GM12878 (cell line): ENCODE data around the gene ARFGAP2. TPM values are rescaled to one million over a fixed set of nuclear protein-coding genes. Genes with fewer than 3 reads are reported as not detected.

Experiments
- ATAC-seq: fragments of 200-7000 bp; cut with Tn5 transposase; 3 replicates; pipeline ENCODE4 v1.9.1; 2020; ENCODE audit warnings: mild to moderate bottlenecking, moderate library complexity
- BruUV-seq: library from RNA; stranded (reverse); fragments of 400-500 nt; replicated peaks from 2 replicates; lab custom pipeline; 2021; lab: Mats Ljungman, UMichigan
- CTCF ChIA-PET: fragments of 300-600 bp; sonication (Branson Sonifier 250); formaldehyde crosslinking; extraction: SDS; loops from one replicate; lab custom pipeline; 2021; ENCODE audit warnings: inconsistent platforms; lab: Yijun Ruan, JAX
- POLR2A ChIA-PET: fragments of 350-600 bp; formaldehyde crosslinking; extraction: SDS; loops from one replicate; lab custom pipeline; 2021; ENCODE audit warnings: inconsistent platforms; lab: Charles Lee
- RAD21 ChIA-PET: fragments of 300-600 bp; sonication (Branson Sonifier 250); formaldehyde crosslinking; loops from one replicate; lab custom pipeline; 2023; ENCODE audit warnings: antibody characterized with exemption; ENCODE audit not compliant: unreplicated experiment; lab: Charles Lee
- SMC1A ChIA-PET: fragments of 300-600 bp; sonication (Branson Sonifier 250); formaldehyde crosslinking; loops from one replicate; lab custom pipeline; 2023; ENCODE audit not compliant: unreplicated experiment, uncharacterized antibody; lab: Charles Lee
- DNase-seq: peaks from one replicate; pipeline ENCODE4 v3.0.0-alpha.2; 2011; ENCODE audit warnings: low read depth, low spot score
- FAIRE-seq: peaks from 3 replicates; lab custom pipeline; 2011; peaks lifted over from hg19 to GRCh38; lab: Jason Lieb, UNC
- H2AFZ ChIP-seq: 2 replicates; pipeline ENCODE4 v1.6.0; 2011; ENCODE audit warnings: low read depth, low read length, control low read depth; ENCODE audit not compliant: control insufficient read depth
- H3K27ac ChIP-seq: 2 replicates; pipeline ENCODE4 v1.5.1; 2011; ENCODE audit warnings: control low read depth; ENCODE audit not compliant: control insufficient read depth, insufficient read depth
- H3K27me3 ChIP-seq, 2 experiments: replicated peaks in 1 of 2; 2 replicates each; pipeline versions ENCODE4 v1.6.0 to v1.6.1; 2011; ENCODE audit warnings: low read length in 1 of 2; ENCODE audit not compliant: control insufficient read depth in 2 of 2, insufficient read depth in 2 of 2
- H3K36me3 ChIP-seq, 2 experiments: 2 replicates each; pipeline ENCODE4 v1.5.1; 2011; ENCODE audit warnings: low read length in 1 of 2; ENCODE audit not compliant: control insufficient read depth in 2 of 2, insufficient read depth in 2 of 2
- H3K4me1 ChIP-seq: 2 replicates; pipeline ENCODE4 v1.6.1; 2011; ENCODE audit warnings: mild to moderate bottlenecking, low read length, moderate library complexity, mixed read lengths; ENCODE audit not compliant: control insufficient read depth, insufficient read depth
- H3K4me2 ChIP-seq: 2 replicates; pipeline ENCODE4 v1.6.0; 2011; ENCODE audit warnings: control low read depth; ENCODE audit not compliant: control insufficient read depth, insufficient read depth
- H3K4me3 ChIP-seq: fragments of 200-600 bp; sonication (generic); 2 replicates; pipeline ENCODE4 v1.5.1; 2016
- H3K79me2 ChIP-seq: 2 replicates; pipeline ENCODE4 v1.6.0; 2011; ENCODE audit warnings: low read length; ENCODE audit not compliant: control insufficient read depth, insufficient read depth
- H3K9ac ChIP-seq: 2 replicates; pipeline ENCODE4 v1.8.0; 2011; ENCODE audit warnings: low read length, control low read depth, mixed read lengths; ENCODE audit not compliant: control insufficient read depth, insufficient read depth
- H3K9me3 ChIP-seq: replicated peaks from 3 replicates; pipeline ENCODE4 v1.5.1; 2011; ENCODE audit warnings: mild to moderate bottlenecking, low read length; ENCODE audit not compliant: control insufficient read depth, insufficient read depth
- H4K20me1 ChIP-seq: 2 replicates; pipeline ENCODE4 v1.6.0; 2011; ENCODE audit not compliant: control insufficient read depth, insufficient read depth
- CHD1 ChIP-seq: IDR thresholded peaks from 2 replicates; pipeline ENCODE4 v1.6.1; 2012; ENCODE audit warnings: low read depth, low read length, improper control_type of control experiment
- EED ChIP-seq: sonication (generic); IDR thresholded peaks from 2 replicates; pipeline ENCODE4 v1.6.1; 2016; ENCODE audit warnings: antibody characterized with exemption, low read depth
- EZH2 ChIP-seq: IDR thresholded peaks from 2 replicates; pipeline ENCODE4 v1.6.1; 2012; ENCODE audit warnings: low read depth, mild to moderate bottlenecking, control low read depth, inconsistent platforms, low read length, borderline replicate concordance; ENCODE audit not compliant: control insufficient read depth
- HDAC2 ChIP-seq: fragments of 200-600 bp; sonication (generic); IDR thresholded peaks from 2 replicates; pipeline ENCODE4 v1.6.1; 2017
- STAT1 ChIP-seq: fragments of 450-650 bp; conservative IDR thresholded peaks from 2 replicates; pipeline ENCODE4 v1.6.1; 2014; ENCODE audit warnings: antibody characterized with exemption, mild to moderate bottlenecking
- ZNF207 ChIP-seq: fragments of 450-650 bp; IDR thresholded peaks from 2 replicates; pipeline ENCODE4 v1.6.1; 2014; ENCODE audit warnings: antibody characterized with exemption, mild to moderate bottlenecking, borderline replicate concordance
- ZZZ3 ChIP-seq: IDR thresholded peaks from 2 replicates; pipeline ENCODE4 v1.6.1; 2011; ENCODE audit warnings: low read depth; ENCODE audit not compliant: control insufficient read depth, insufficient read length
- WGBS: methylation state at CpG from one replicate; pipeline ENCODE4 v1.1.6; 2016; ENCODE audit warnings: low lambda C conversion rate; ENCODE audit not compliant: insufficient replicate concordance, insufficient coverage; ENCODE audit errors: missing lambda C conversion rate; 5-methylcytosine and 5-hydroxymethylcytosine counted together
- in situ Hi-C: fragments of 300-500 bp; cut with MboI; formaldehyde crosslinking; loops from 9 replicates; pipeline ENCODE4 v1.14.3; 2018; ENCODE audit warnings: mixed read lengths
- intact Hi-C: fragments of 100-400 bp; cut with micrococcal nuclease; formaldehyde crosslinking; loops from one replicate; pipeline ENCODE4 v1.14.2; 2022; ENCODE audit not compliant: unreplicated experiment
- polyA plus RNA-seq, 11 experiments: library from polyadenylated mRNA; depleted of rRNA in 4 of 11; unstranded in 6 of 11; stranded (reverse) in 5 of 11; fragments of >200 nt; fragmentation: Nextera tagmentation in 4 of 11; fragmentation: Illumina TruSeq in 1 of 11; extraction: Ambion mirVana in 4 of 11; extraction: Trizol in 1 of 11; gene quantifications; 1 replicate in 1 of 11; 2 replicates in 10 of 11; pipeline versions ENCODE4 v1.2.1 to v1.2.3, GENCODE V29; 2011 to 2016; ENCODE audit warnings: inconsistent platforms in 2 of 11, missing spikeins in 2 of 11, low read depth in 1 of 11
- total RNA-seq, 4 experiments: library from RNA; depleted of rRNA in 3 of 4; stranded (reverse); fragments of >200 nt in 3 of 4; fragmentation: Illumina TruSeq in 1 of 4; extraction: Trizol in 1 of 4; gene quantifications; 2 replicates each; pipeline versions ENCODE4 v1.2.1 to v1.2.3, GENCODE V29; 2013 to 2021
- TF ChIP-seq, protein P1 (sequence below): IDR thresholded peaks from 2 replicates; pipeline ENCODE4 v1.6.1; 2011; ENCODE audit warnings: borderline replicate concordance, low read depth, mild to moderate bottlenecking, moderate library complexity, low read length; ENCODE audit not compliant: insufficient read depth, poor library complexity, severe bottlenecking
- TF ChIP-seq, protein P2 (sequence below): fragments of 450-650 bp; IDR thresholded peaks from 2 replicates; pipeline ENCODE4 v1.6.1; 2016; ENCODE audit warnings: mild to moderate bottlenecking

Gene ARFGAP2
- total and polyA plus RNA-seq, 10 of the 15 experiments (the other 5 are each of a cell fraction or from before 2014, with no cell fraction given) = 20.9 to 100 (median 75.5) TPM

DNA sequence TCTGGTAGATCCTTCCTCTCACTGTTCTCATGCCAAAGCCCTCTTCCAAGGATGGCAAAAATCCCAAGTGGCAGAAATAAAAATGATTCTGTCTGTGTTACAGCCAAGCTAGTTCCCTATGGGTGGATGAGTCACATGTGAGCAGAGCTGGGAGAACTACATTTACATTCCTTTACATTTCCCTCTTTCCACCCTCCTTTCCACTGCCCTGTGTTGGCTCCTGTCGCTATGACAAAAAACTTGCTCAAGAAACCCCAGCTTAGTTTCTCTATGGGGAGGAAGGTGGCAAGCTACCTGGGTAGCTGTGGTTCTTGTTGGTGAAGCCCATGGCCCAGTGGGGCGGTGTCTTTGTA lies 27.9 kb upstream of the ARFGAP2 start:
- TF ChIP-seq ZNF207 = no peak
- TF ChIP-seq HDAC2 = no peak
- TF ChIP-seq EED = no peak
- TF ChIP-seq, protein P1, sequence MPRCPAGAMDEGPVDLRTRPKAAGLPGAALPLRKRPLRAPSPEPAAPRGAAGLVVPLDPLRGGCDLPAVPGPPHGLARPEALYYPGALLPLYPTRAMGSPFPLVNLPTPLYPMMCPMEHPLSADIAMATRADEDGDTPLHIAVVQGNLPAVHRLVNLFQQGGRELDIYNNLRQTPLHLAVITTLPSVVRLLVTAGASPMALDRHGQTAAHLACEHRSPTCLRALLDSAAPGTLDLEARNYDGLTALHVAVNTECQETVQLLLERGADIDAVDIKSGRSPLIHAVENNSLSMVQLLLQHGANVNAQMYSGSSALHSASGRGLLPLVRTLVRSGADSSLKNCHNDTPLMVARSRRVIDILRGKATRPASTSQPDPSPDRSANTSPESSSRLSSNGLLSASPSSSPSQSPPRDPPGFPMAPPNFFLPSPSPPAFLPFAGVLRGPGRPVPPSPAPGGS = no peak
- TF ChIP-seq, protein P2, sequence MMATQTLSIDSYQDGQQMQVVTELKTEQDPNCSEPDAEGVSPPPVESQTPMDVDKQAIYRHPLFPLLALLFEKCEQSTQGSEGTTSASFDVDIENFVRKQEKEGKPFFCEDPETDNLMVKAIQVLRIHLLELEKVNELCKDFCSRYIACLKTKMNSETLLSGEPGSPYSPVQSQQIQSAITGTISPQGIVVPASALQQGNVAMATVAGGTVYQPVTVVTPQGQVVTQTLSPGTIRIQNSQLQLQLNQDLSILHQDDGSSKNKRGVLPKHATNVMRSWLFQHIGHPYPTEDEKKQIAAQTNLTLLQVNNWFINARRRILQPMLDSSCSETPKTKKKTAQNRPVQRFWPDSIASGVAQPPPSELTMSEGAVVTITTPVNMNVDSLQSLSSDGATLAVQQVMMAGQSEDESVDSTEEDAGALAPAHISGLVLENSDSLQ = no peak
- no peak for TF ChIP-seq CHD1
- no peak for TF ChIP-seq EZH2
- no peak for TF ChIP-seq STAT1
- no peak for TF ChIP-seq ZZZ3
- no peaks in the 10 kb centered on the region for H3K36me3 ChIP-seq
- H3K9me3 ChIP-seq = no peaks in the 10 kb centered on the region
- H4K20me1 ChIP-seq = no peaks in the 10 kb centered on the region
- H3K4me2 ChIP-seq = no peak overlapping the region
- FAIRE-seq (no peak), ATAC-seq (no peak), DNase-seq (no peak)
- H3K4me3 ChIP-seq = no peak overlapping the region
- ChIA-PET CTCF (interaction anchor here (1.3 kb wide), 1 partner anchor 27 kb away, joined by 3 read pairs; no protein-coding TSS in a partner anchor), SMC1A (interaction anchor here (1.4 kb wide), 1 partner anchor 25 kb away, joined by 4 read pairs; no protein-coding TSS in a partner anchor), RAD21 (interaction anchor here (1.1 kb wide), 1 partner anchor 44 kb away, joined by 3 read pairs; the partner anchor contains the start of gene ACP2), POLR2A (interaction anchor here (1.1 kb wide), 1 partner anchor 44 kb away, joined by 3 read pairs; the partner anchor contains the start of gene ACP2)
- no peaks in the 10 kb centered on the region; a peak in 1 of 4 replicates for H3K27me3 ChIP-seq
- intact Hi-C loops = no loop called here
- no peak overlapping the region for H2AFZ ChIP-seq
- H3K79me2 ChIP-seq = no peaks in the 10 kb centered on the region
- WGBS = 65% methylated on average over 2 of the region's 2 CpGs
- BruUV-seq = no TSS peak
- H3K4me1 ChIP-seq = no peaks in the 10 kb centered on the region
- no peak overlapping the region for H3K9ac ChIP-seq
- in situ Hi-C loops = no loop called here
- H3K27ac ChIP-seq = no peak overlapping the region
